ENCODE data around the gene MRPS25. TPM values are rescaled to one million over a fixed set of nuclear protein-coding genes. Genes with fewer than 3 reads are reported as not detected.

The MRPS25 gene
- total RNA-seq, 6 experiments from 2014 or later = 31.4 to 45.2 (median 33.4) TPM

- Mint-ChIP-seq H3K4me1 (ENCODE audit: low read depth) (peaks cover 10% of the 10 kb centered on the region), H3K27ac (no peak overlapping the region), H3K4me3 (no peak overlapping the region), H3K9me3 (no peaks in the 10 kb centered on the region), H3K36me3 (ENCODE audit: low read depth) (no peaks in the 10 kb centered on the region), H3K27me3 (ENCODE audit: insufficient read depth) (peaks cover 25% of the 10 kb centered on the region)
- no peak for DNase-seq
- TF ChIP-seq CTCF (IDR thresholded peaks at IDR 0.05) = no peak
Observed at GRCh38 chr3:15108869-15109268, 43.8 kb upstream of the MRPS25 start.

DNA sequence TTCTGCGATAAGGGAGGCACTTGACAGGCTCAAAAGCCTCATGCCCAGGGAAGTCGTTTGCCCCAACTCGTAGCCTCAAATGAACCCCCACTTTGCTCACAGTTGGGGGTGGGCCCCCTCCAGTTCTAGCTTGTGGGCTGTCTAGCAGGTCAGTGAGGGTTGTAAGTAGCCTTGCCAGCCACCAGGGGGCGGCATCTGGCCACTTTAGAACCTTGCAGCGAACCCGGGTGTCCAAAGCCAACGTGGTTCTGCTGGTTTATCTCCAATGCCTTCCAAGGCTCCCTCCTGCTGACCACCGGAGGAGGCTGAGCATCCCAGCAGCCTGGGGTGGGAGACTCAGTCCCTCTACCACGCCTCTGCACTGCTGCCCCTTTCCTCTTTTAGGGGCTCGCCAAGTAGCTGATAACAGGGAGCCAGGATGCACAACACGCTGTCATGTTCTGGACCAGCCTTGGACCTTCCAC lies 43.0 kb upstream of the MRPS25 start:
- peak; percentile 62 for DNase-seq
- Mint-ChIP-seq H3K9me3 (no peaks in the 10 kb centered on the region), H3K27ac (no peak overlapping the region), H3K27me3 (ENCODE audit: insufficient read depth) (peaks cover 23% of the 10 kb centered on the region), H3K4me3 (no peak overlapping the region), H3K4me1 (ENCODE audit: low read depth) (peaks cover 10% of the 10 kb centered on the region), H3K36me3 (ENCODE audit: low read depth) (no peaks in the 10 kb centered on the region)
- peak; percentile 97 for TF ChIP-seq CTCF (IDR thresholded peaks at IDR 0.05)

- H3K27me3 Mint-ChIP-seq (ENCODE audit: insufficient read depth) = peaks cover 19% of the 10 kb centered on the region
- no peak overlapping the region for H3K4me3 Mint-ChIP-seq
- no peak for DNase-seq
Observed at GRCh38 chr3:15107075-15107947, 42.2 kb upstream of the MRPS25 start.

DNA sequence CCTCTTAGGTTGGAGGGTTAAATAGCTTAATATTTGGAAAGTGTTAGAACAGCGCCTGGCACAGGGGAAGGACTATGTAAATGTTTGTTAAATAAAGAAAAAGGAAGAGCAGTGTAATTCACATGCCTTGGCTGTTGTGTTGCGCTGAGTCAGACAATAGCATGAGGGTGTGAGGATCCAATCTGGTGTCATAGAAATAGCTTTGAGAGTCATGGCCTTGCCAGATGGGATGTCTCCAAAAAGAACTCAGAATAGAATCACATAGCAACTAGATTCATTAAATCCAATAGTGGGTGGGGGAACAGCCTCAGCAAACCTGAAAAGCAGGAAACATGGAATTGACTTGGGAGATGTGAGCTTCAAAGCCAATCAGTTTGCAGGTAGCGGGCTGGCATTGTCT lies 37.7 kb upstream of the MRPS25 start:
- Mint-ChIP-seq H3K27me3 (ENCODE audit: insufficient read depth) (peaks cover 6% of the 10 kb centered on the region), H3K4me1 (ENCODE audit: low read depth) (peaks cover 21% of the 10 kb centered on the region), H3K27ac (no peak overlapping the region), H3K4me3 (no peak overlapping the region), H3K36me3 (ENCODE audit: low read depth) (peaks cover 8% of the 10 kb centered on the region), H3K9me3 (no peaks in the 10 kb centered on the region)
- DNase-seq = peak; percentile 15
- no peak for TF ChIP-seq CTCF (IDR thresholded peaks at IDR 0.05)

More at GRCh38 chr3:15107075-15107947, 42.2 kb upstream of the MRPS25 start:
- no peaks in the 10 kb centered on the region for H3K9me3 Mint-ChIP-seq
- TF ChIP-seq CTCF (IDR thresholded peaks at IDR 0.05) = no peak
- peaks cover 17% of the 10 kb centered on the region for H3K4me1 Mint-ChIP-seq (ENCODE audit: low read depth)
- no peaks in the 10 kb centered on the region for H3K36me3 Mint-ChIP-seq (ENCODE audit: low read depth)
- no peak overlapping the region for H3K27ac Mint-ChIP-seq

- peaks cover 10% of the 10 kb centered on the region for H3K36me3 Mint-ChIP-seq (ENCODE audit: low read depth)
Observed at GRCh38 chr3:15102256-15102655, 37.1 kb upstream of the MRPS25 start.

More at GRCh38 chr3:15102256-15102655, 37.1 kb upstream of the MRPS25 start:
- TF ChIP-seq CTCF (IDR thresholded peaks at IDR 0.05) = no peak
- peaks cover 6% of the 10 kb centered on the region for H3K27me3 Mint-ChIP-seq (ENCODE audit: insufficient read depth)
- no peak overlapping the region for H3K27ac Mint-ChIP-seq
- no peak overlapping the region for H3K4me3 Mint-ChIP-seq
- H3K9me3 Mint-ChIP-seq = no peaks in the 10 kb centered on the region
- H3K4me1 Mint-ChIP-seq (ENCODE audit: low read depth) = peaks cover 27% of the 10 kb centered on the region
- no peak for DNase-seq
